WTC11 (cell line): Measurements from ENCODE around the gene CYP4A22.
"Not testable (repeated sequence)": the region's sequence is repeated elsewhere in the genome, so short reads cannot be mapped to it uniquely, and the experiment has no call there.

Experiments
- ELF4 ChIP-seq: sonication (generic); formaldehyde crosslinking; IDR thresholded peaks from 2 replicates; pipeline ENCODE4 v1.8.1; 2022; ENCODE audit warnings: low read depth, mild to moderate bottlenecking, moderate library complexity, missing genetic modification reagents
- SMAD3 ChIP-seq: sonication (generic); formaldehyde crosslinking; IDR thresholded peaks from 2 replicates; pipeline ENCODE4 v1.8.0; 2022; ENCODE audit warnings: missing genetic modification reagents, mild to moderate bottlenecking, borderline replicate concordance
- TF ChIP-seq, protein P1 (sequence below): sonication (generic); formaldehyde crosslinking; IDR thresholded peaks from 2 replicates; pipeline ENCODE4 v1.8.1; 2022; ENCODE audit warnings: low read depth, missing genetic modification reagents, borderline replicate concordance
- TF ChIP-seq, protein P2 (sequence below): fragments of 200-600 bp; IDR thresholded peaks from 2 replicates; pipeline ENCODE4 v1.8.0; 2022; ENCODE audit warnings: antibody characterized with exemption

DNA sequence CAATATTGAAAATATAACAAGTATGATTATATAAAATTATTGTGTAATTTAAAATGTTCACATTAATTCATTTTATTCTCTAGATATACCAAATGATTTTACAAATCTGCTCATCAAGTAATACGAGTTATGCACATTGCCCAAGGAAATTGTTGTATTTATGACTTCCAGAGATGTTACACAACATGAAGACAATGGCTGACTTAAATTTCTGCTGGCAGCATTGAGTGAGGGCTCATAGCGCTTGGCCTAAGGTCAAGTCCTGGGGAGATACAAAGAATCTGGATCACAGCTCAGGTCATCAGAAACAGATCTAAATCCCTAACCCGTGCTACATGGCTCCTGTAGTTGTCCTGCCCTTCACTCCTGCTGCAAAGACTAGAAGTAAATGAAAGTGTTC is 3.1 kb downstream of the CYP4A22 start:
- TF ChIP-seq, protein P1, sequence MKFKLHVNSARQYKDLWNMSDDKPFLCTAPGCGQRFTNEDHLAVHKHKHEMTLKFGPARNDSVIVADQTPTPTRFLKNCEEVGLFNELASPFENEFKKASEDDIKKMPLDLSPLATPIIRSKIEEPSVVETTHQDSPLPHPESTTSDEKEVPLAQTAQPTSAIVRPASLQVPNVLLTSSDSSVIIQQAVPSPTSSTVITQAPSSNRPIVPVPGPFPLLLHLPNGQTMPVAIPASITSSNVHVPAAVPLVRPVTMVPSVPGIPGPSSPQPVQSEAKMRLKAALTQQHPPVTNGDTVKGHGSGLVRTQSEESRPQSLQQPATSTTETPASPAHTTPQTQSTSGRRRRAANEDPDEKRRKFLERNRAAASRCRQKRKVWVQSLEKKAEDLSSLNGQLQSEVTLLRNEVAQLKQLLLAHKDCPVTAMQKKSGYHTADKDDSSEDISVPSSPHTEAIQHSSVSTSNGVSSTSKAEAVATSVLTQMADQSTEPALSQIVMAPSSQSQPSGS (CRISPR knock-in tag) = not testable (repeated sequence)
- not testable (repeated sequence) for TF ChIP-seq SMAD3 (CRISPR knock-in tag); ELF4
- TF ChIP-seq, protein P2, sequence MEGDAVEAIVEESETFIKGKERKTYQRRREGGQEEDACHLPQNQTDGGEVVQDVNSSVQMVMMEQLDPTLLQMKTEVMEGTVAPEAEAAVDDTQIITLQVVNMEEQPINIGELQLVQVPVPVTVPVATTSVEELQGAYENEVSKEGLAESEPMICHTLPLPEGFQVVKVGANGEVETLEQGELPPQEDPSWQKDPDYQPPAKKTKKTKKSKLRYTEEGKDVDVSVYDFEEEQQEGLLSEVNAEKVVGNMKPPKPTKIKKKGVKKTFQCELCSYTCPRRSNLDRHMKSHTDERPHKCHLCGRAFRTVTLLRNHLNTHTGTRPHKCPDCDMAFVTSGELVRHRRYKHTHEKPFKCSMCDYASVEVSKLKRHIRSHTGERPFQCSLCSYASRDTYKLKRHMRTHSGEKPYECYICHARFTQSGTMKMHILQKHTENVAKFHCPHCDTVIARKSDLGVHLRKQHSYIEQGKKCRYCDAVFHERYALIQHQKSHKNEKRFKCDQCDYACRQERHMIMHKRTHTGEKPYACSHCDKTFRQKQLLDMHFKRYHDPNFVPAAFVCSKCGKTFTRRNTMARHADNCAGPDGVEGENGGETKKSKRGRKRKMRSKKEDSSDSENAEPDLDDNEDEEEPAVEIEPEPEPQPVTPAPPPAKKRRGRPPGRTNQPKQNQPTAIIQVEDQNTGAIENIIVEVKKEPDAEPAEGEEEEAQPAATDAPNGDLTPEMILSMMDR = not testable (repeated sequence)
